Natural killer cell (primary cell): ENCODE measurements around the gene MRPS5. TPM values are rescaled to one million over a fixed set of nuclear protein-coding genes. Genes with fewer than 3 reads are reported as not detected.
"Not testable (repeated sequence)": the region's sequence is repeated elsewhere in the genome, so short reads cannot be mapped to it uniquely, and the experiment has no call there.

Experiments
- ATAC-seq, 3 donors: fragments of 150-1000 bp in 2 of 3; fragments of 200-7000 bp in 1 of 3; cut with Tn5 transposase; 1 replicate in 1 of 3; 2 replicates in 2 of 3; pipeline ENCODE4 v1.10.0; 2021; ENCODE audit warnings: mild to moderate bottlenecking in 2 of 3, moderate library complexity in 2 of 3
- DNase-seq, 2 donors: peaks; one replicate each; pipeline versions ENCODE4 v3.0.0 to v3.0.0-alpha.2; 2013 to 2021; ENCODE audit warnings: mixed read lengths in 1 of 2
- H3K27ac ChIP-seq: one replicate; pipeline ENCODE4 v1.5.1; 2013; ENCODE audit warnings: mild to moderate bottlenecking, low read length
- H3K27me3 ChIP-seq: one replicate; pipeline ENCODE4 v1.6.1; 2013; ENCODE audit warnings: low read length; ENCODE audit not compliant: control insufficient read depth, insufficient read depth
- H3K36me3 ChIP-seq: one replicate; pipeline ENCODE4 v1.6.1; 2013; ENCODE audit warnings: low read length; ENCODE audit not compliant: control insufficient read depth, insufficient read depth
- H3K4me1 ChIP-seq: one replicate; pipeline ENCODE4 v1.6.1; 2013; ENCODE audit warnings: low read length; ENCODE audit not compliant: control insufficient read depth, insufficient read depth
- H3K4me3 ChIP-seq: one replicate; pipeline ENCODE4 v1.5.1; 2013; ENCODE audit warnings: low read length
- H3K9me3 ChIP-seq: one replicate; pipeline ENCODE4 v1.6.1; 2013; ENCODE audit warnings: low read length; ENCODE audit not compliant: control insufficient read depth, insufficient read depth
- H3K27ac Mint-ChIP-seq, 2 donors: one replicate each; pipeline ENCODE4 v1.8.0; 2022; ENCODE audit warnings: mild to moderate bottlenecking in 2 of 2, mixed read lengths in 2 of 2, moderate library complexity in 1 of 2
- H3K27me3 Mint-ChIP-seq, 2 donors: one replicate each; pipeline ENCODE4 v1.8.0; 2022; ENCODE audit warnings: low read depth in 2 of 2, mixed read lengths in 2 of 2
- H3K36me3 Mint-ChIP-seq: one replicate; pipeline ENCODE4 v1.8.0; 2022; ENCODE audit warnings: mixed read lengths
- H3K4me1 Mint-ChIP-seq, 2 donors: one replicate each; pipeline ENCODE4 v1.8.0; 2022; ENCODE audit warnings: mixed read lengths in 2 of 2
- H3K4me3 Mint-ChIP-seq: one replicate; pipeline ENCODE4 v1.8.0; 2022; ENCODE audit warnings: mild to moderate bottlenecking, moderate library complexity, mixed read lengths
- H3K9me3 Mint-ChIP-seq, 2 donors: one replicate each; pipeline ENCODE4 v1.8.0; 2022; ENCODE audit warnings: mixed read lengths in 2 of 2
- WGBS: methylation state at CpG from one replicate; pipeline ENCODE4 v1.1.7; 2013; ENCODE audit warnings: missing lambda C conversion rate; ENCODE audit not compliant: insufficient coverage; 5-methylcytosine and 5-hydroxymethylcytosine counted together
- intact Hi-C: fragments of 100-400 bp; cut with micrococcal nuclease; formaldehyde crosslinking; loops from one replicate; pipeline ENCODE4 v1.14.2; 2022
- total RNA-seq, 4 donors: library from RNA; stranded (reverse); fragments of 120-200 nt in 1 of 4; gene quantifications; one replicate each; pipeline versions ENCODE4 v1.2.3 to v1.2.4, GENCODE V29; 2013 to 2022
- TF ChIP-seq, protein P1 (sequence below): fragments of 200-600 bp; IDR thresholded peaks from one replicate; pipeline ENCODE4 v1.8.0; 2022; ENCODE audit warnings: antibody characterized with exemption

MRPS5 gene
- total RNA-seq, 3 donors from 2014 or later (not counting 1 experiment from before 2014, with no cell fraction given), result 26.4 to 40.0 (median 29.8) TPM

DNA sequence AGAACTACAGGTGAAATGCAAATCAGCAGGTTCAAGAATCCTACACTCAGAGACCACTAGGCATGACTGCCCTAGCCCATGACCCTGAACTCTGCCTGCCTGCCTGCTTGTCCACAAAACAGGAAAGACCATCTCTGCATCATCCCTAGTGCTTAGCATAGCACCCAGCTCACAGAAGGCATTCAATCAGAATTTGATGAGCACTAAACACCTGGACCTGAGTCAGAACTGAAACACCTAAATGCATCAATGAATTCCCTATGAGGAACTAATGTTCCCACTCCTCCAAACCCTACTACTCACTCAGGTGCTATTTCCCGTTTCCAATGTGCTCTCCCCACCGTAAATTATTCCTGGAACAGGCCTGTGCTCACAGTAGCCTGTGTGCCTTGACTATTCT is 21.7 kb downstream of the MRPS5 start:
- H3K4me3 Mint-ChIP-seq, result no peak overlapping the region
- Histone ChIP-seq H3K4me3 (no peak overlapping the region), H3K9me3 (no peaks in the 10 kb centered on the region), H3K27ac (no peak overlapping the region), H3K36me3 (peaks cover 52% of the 10 kb centered on the region), H3K4me1 (no peaks in the 10 kb centered on the region), H3K27me3 (no peaks in the 10 kb centered on the region)
- 94% methylated on average over 2 of the region's 2 CpGs for WGBS
- no peak for ATAC-seq
- no peaks in the 10 kb centered on the region for H3K27me3 Mint-ChIP-seq
- no peaks in the 10 kb centered on the region for H3K9me3 Mint-ChIP-seq
- peaks cover 20 to 26% of the 10 kb centered on the region in 2 donors for H3K4me1 Mint-ChIP-seq
- intact Hi-C loops, result no loop called here
- TF ChIP-seq, protein P1, sequence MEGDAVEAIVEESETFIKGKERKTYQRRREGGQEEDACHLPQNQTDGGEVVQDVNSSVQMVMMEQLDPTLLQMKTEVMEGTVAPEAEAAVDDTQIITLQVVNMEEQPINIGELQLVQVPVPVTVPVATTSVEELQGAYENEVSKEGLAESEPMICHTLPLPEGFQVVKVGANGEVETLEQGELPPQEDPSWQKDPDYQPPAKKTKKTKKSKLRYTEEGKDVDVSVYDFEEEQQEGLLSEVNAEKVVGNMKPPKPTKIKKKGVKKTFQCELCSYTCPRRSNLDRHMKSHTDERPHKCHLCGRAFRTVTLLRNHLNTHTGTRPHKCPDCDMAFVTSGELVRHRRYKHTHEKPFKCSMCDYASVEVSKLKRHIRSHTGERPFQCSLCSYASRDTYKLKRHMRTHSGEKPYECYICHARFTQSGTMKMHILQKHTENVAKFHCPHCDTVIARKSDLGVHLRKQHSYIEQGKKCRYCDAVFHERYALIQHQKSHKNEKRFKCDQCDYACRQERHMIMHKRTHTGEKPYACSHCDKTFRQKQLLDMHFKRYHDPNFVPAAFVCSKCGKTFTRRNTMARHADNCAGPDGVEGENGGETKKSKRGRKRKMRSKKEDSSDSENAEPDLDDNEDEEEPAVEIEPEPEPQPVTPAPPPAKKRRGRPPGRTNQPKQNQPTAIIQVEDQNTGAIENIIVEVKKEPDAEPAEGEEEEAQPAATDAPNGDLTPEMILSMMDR, result no peak
- peaks cover 26% of the 10 kb centered on the region for H3K36me3 Mint-ChIP-seq
- DNase-seq, result no peak
- peak overlapping the region in 1 of 2 donors; percentile 14 for H3K27ac Mint-ChIP-seq

DNA sequence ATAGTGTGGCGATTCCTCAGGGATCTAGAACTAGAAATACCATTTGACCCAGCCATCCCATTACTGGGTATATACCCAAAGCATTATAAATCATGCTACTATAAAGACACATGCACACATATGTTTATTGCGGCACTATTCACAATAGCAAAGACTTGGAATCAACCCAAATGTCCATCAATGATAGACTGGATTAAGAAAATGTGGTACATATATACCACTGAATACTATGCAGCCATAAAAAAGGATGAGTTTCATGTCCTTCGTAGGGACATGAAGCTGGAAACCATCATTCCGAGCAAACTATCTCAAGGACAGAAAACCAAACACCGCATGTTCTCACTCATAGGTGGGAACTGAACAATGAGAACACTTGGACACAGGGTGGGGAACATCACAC is 23.3 kb downstream of the MRPS5 start:
- peaks cover 18% of the 10 kb centered on the region for H3K36me3 Mint-ChIP-seq
- peaks cover 36% of the 10 kb centered on the region for H3K36me3 ChIP-seq
- H3K9me3 Mint-ChIP-seq, H3K27ac ChIP-seq, H3K27me3 Mint-ChIP-seq, ATAC-seq, H3K4me1 ChIP-seq, DNase-seq, H3K27ac Mint-ChIP-seq, H3K4me3 ChIP-seq, H3K4me3 Mint-ChIP-seq, H3K9me3 ChIP-seq, H3K27me3 ChIP-seq, intact Hi-C loops: not testable (repeated sequence)
- no CpG with 5 or more reads among the region's 5 CpGs for WGBS
- H3K4me1 Mint-ChIP-seq, result peaks cover 31 to 40% of the 10 kb centered on the region in 2 donors

DNA sequence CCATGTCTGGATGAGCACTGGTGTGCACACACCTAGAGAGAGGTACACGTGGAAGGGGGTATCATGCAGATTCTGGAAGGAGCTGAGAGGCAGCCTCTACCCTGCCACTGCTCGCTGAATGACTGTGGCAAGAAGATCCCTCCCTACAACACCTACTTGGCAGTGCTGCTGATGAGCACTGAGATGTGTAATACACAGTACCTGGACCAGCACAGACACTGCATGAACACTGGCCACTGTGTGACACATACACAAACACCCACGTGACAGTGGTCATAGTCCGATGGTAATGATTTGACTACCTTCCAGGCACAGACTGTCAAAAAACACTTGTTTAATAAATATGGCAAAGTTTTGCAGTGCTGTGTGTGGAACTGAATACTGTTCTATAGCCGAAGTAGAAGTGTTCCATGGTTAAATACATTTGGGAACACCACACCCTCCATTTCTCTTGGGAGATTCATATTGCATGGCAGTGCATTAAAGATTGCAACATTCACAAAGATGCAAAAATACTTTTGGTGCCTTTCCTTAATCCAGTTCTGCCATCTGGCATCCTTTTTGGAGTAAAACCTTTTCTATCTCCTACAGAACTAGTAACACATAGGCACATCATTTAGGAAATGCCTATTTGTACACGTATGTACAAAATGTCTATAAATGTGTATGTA is 29.6 kb downstream of the MRPS5 start:
- Mint-ChIP-seq H3K27me3 (no peaks in the 10 kb centered on the region), H3K36me3 (peaks cover 5% of the 10 kb centered on the region), H3K27ac (no peak overlapping the region), H3K4me1 (peaks cover 30 to 32% of the 10 kb centered on the region in 2 donors), H3K9me3 (no peaks in the 10 kb centered on the region), H3K4me3 (no peak overlapping the region)
- TF ChIP-seq, protein P1, result no peak
- ATAC-seq (no peak), DNase-seq (no peak)
- no peaks in the 10 kb centered on the region for H3K9me3 ChIP-seq
- H3K4me3 ChIP-seq, result no peak overlapping the region
- peaks cover 34% of the 10 kb centered on the region for H3K36me3 ChIP-seq
- WGBS, result 98% methylated on average over 4 of the region's 6 CpGs
- intact Hi-C loops, result no loop called here
- H3K27ac ChIP-seq, result no peak overlapping the region
- no peaks in the 10 kb centered on the region for H3K27me3 ChIP-seq
- no peaks in the 10 kb centered on the region for H3K4me1 ChIP-seq

DNA sequence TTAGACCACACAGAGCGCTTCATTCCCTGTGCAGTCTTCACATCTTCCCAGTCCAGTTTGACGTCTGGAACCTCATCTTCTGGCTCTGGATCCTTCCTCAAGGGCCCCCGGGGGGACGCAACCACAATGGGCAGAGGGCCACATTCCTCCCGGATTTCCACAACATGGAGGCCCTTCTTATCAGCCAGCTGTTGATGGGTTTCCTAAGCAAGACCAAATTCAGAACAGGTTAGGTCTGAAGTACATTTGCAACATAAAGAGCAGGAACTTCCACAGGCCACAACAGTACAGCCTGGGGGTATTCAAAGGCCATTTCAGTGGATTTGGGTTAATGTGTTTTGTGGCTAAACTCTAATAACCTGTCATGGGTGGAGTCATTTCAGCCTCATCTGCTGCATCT is 34.2 kb downstream of the MRPS5 start:
- no peaks in the 10 kb centered on the region for H3K9me3 Mint-ChIP-seq
- ATAC-seq, result no peak
- no peaks in the 10 kb centered on the region for H3K27me3 Mint-ChIP-seq
- DNase-seq, result no peak
- Histone ChIP-seq H3K27me3 (no peaks in the 10 kb centered on the region), H3K4me3 (no peak overlapping the region), H3K4me1 (no peaks in the 10 kb centered on the region), H3K27ac (no peak overlapping the region), H3K36me3 (peaks cover 46% of the 10 kb centered on the region), H3K9me3 (no peaks in the 10 kb centered on the region)
- WGBS, result over 99% methylated on average over 5 of the region's 5 CpGs
- H3K4me3 Mint-ChIP-seq, result no peak overlapping the region
- H3K36me3 Mint-ChIP-seq, result peaks cover 24% of the 10 kb centered on the region
- intact Hi-C loops, result no loop called here
- no peak overlapping the region for H3K27ac Mint-ChIP-seq
- TF ChIP-seq, protein P1, result no peak
- no peaks in the 10 kb centered on the region for H3K4me1 Mint-ChIP-seq
